GM19467 (cell line): Measurements from ENCODE around the gene GSTM3.
"Not testable (repeated sequence)": the region's sequence is repeated elsewhere in the genome, so short reads cannot be mapped to it uniquely, and the experiment has no call there.

Experiments used
- ATAC-seq: cut with Tn5 transposase; IDR thresholded peaks from one replicate; pipeline ENCODE4 v1.9.1; 2021; ENCODE audit warnings: mild to moderate bottlenecking, moderate library complexity; ENCODE audit not compliant: unreplicated experiment

The GSTM3 gene

DNA sequence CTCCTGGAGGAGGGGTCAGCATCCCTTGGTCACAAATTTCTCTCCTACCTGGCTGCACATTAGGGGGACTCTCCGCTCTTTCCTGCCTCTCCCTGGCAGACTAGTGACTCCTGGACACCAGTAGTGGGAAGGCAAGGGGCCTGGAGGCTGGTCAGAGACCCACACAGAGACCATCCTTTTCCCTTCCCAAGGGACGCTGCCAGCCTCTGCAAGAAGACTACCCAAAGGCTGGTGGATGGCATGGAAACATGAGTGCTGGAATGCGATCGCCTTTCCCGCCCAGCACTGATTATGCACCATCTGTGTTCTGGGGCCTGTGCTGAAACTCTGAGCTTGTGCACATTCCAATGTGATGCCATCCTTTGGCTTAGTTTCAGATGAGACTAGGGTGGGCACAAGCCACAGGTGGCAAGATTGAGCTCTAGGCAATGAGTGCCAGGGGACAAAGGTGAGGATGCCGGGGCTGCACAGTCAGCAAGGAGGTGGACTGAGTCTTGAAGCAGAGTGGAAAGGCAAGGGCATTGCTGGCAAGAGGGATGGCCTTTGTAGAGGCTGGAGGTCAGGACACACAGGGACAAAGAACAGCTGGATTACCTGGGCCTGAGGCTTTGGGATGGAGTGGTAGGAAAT, 35.5 kb upstream of the GSTM3 start:
- no peak for ATAC-seq

DNA sequence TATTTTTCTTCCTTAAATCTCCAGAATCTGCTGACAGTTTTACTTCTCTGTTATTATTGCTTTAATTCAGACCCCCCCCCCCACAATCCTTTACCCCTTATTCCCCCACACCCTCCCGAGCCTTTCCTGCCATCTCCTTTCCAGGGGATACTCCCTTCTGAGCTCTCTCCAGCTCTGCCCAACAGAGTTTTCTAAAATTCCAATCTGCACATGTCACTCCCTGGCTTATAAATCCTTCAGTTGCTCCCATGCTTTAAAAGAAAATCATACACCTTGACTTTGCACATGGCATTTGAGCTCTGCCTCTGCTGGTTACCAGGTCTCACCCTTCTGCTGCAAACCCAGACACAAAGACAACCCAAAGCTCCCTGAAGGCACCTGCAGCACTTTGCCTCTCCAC, 34.6 kb upstream of the GSTM3 start:
- ATAC-seq, result no peak

DNA sequence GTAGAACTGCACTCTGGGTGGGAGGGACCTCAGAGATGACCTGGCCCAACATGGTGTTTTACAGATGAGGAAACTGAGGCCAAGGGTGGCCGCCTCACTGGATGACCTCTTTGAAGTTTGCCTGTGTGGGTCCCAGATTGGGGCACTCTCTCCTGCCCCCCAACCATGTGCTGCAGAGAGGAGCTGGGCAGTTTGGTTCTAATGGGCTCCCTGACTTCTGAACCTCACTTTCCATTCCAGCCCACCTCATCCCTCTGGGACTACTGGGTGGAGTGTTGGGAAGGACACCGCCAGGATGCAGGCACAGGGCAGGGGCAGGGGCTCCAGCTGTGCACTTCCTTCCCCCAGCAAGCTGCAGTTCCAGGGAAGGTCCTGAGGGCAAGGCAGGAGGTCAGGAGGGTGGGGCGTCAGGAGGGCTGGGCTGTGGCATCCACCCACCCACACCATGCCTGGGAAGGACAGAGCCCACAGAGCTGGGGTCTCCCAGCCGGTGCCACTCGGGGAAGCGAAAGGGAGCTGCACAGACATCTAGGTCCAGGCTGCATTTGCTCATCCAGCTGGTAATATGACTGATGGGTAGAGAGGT, 33.2 kb upstream of the GSTM3 start:
- no peak for ATAC-seq

DNA sequence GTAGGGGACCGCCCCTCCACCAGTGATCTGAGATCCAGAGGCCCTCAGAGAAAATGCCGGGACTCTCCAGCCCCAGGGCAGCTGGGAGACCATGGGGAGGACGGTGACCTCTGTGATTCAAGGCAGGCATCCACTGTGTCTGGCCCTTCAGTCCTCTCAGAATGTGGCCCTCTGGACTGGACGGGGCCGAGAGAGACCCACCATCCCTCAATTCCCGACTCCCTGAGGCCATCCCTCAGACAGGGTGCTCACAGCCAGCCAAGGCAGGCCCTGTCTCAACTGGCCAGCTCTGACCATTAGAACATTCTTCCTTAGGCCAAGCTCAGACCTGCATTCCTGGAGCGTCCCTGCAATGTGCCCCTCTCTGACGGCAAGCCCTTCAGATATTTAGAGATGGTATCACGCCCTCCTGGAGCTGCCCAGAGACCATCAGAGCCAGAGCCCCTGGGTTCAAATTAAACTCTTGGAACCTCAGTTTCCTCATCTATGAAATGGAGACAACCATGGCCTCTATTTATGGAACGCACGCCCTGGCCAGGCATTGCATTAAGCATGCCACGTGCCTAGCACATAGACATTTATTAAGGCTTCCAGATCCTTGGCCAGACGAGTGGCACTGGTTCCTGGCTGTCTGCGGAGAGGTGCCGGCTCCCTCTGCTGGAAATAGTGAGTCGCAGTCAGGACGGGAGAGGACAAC, 32.5 kb upstream of the GSTM3 start:
- ATAC-seq, result peak; percentile 58

DNA sequence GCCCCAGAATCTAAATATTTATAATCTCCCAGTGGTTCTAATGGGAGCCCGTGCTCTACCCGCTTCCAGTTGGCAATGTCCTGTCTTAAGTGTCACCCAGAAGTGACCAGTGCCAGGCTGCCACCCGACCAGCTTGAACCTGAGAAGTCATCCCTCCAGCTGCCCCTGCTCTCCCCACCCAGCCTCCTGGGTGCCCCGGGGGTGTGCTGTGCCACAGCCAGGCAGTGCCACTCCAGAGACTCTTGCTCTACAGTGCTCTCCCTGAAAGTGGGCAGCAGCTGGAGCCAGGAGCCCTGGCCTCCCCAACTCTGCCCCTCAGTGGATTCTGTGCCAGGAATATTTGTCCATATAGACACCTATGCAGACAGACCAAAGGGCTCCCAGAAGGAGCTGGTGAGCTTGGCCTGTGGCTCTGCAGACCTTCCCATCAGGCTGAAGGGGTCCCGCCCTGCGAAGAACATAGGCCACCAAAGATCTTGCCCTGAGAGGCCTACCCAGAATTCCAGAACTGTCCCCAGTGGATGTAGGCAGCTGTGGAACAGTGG, 31.9 kb upstream of the GSTM3 start:
- ATAC-seq, result no peak

DNA sequence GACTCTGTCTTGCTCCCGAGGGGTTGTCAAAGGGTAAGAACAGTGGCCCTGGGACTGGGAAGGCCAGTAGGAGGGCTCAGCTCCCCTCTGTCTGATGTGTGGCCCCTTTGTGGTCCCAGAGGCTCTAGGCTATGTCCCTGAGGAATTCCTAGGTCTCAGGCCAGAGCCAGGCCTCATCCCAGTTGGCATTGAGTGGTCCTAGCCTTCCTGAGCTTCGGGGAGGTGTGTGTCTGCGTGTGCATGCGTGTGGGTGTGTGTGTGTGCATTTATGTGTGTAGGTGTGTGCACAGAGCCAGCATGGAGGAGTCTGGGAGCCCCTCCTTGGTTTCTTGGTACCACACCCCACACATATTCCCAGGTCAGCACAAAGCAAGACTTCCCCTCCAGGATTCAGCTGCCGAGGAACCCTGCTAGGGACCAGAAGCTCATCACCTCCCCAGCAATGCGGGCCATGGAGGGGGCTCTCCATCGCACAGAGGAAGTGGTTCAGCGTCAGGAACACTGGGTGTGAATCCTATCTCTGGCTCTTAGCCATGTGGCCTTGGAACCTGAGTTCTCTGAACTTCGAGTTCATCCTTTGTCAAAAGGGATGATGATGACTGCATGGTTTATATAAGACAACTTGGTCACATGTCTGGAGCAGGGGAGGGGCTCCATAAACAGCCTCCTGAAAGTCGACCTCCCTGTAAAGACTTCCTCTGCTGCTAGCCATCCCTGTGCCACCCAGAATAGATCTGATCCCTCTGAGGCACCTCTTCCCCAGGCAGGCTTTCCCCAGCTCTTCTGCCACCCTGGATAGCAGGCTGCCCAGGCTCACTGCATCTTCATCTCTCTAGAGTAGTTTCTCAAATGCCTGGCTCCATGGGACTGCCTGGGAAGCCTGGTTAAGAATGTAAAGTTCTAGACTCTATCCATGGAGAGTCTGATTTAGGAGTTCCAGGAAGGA, 31.1 kb upstream of the GSTM3 start:
- no peak for ATAC-seq

DNA sequence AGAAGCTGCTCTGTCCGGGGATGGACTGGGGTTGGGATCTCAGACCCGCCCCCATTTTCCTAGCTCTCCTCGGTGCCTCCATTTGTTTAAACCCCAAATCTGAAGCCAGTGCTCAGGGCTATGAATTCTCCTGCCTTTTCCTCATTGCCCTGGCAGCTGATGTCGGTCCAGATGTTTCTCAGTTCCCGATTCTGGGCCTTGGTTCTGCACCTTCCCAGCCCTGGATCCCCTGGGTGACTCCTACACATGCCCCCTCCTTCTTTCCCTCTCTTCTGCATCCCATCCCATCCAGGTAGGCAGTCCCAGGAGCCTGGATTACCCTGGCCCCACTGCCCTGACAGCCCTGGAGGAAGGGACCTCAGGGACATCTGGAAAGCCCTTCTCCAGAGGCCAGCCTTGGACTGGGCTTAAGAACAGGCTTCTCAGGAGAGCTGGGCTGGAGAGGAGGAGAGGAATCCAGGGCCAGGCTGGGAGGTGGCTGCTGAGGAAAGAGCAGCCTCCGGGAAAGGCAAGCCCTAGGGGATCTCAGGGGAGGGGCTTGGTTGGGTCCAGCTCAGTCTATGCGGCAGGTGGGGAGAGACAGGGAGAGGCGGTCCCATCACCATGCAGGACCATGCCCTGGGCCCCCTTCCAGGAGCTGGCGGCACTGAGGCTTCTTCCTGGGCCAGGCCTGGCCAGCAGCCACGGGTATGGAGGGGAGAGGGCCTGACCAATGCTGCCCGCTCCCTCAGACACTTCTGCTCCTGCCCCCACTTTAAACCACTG, 29.7 kb upstream of the GSTM3 start:
- ATAC-seq, result no peak

DNA sequence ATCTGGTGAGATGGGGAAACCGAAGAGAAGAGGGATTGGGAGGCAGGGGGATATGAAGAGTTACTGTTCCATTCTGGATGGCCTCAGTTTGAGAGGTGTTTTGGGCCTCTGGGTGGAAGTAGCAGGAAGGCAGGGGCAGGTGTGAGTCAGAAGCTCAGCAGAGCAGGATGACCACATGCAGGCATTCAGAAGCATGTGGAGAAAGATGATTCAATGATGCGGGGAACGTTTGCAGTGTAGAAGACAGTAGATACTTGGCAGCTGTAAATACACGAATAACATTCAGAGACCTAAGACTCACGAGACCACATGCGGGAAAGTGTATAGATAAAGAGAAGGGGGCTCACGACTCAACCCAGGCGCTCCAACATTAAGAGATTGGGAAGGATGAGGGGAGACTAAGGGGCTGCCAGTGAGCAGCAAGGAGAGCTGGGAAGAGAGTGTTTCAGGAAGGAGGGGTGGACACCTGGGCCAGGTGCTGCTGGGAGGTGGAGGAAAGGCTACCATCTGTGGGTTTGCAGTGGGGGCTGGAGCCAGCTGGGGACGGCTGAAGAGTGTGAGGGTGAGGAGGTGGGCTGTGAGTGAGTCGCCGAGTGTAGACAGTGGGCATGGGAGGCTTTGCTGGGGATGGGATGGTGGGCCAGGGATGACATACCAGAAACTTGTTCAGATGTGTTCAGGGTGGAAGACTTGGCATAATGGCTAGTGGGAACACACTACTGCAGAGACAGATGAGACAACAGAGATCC, 28.7 kb upstream of the GSTM3 start:
- no peak for ATAC-seq

DNA sequence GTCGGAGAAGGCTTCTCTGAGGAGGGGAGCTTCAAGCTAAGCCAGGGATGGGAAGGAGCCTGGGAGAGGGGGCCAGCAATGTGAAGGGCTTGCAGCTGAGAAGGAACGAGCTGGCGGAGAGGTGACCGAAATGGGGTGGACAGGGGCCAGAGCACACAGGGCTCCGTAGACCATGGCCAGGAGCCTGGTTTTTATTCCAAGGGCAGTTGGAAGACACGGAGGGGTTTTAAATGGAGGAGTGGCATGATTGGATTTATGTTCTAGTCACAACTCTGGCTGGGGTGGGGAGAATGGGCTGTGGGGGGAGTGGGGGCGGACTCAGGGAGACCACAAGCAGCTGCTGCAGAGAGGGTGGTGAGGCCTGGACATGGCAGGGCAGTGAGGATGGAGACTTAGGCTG, 28.0 kb upstream of the GSTM3 start:
- no peak for ATAC-seq

DNA sequence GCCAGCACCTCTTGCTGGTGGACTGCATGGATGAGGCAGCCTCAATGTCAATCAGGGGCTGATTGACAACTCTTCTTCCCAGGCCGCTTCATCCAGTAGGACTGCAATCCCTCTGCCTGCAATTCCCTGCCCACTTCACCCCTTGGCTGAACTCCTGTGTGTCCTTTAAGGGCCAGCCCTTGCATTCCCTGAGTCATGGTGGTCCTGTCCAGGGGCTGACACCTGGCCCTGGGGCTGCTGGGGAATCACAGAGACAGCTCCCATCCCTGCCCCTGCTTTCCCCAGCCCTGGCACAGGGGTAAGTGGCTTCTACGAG, 27.5 kb upstream of the GSTM3 start:
- ATAC-seq, result no peak

DNA sequence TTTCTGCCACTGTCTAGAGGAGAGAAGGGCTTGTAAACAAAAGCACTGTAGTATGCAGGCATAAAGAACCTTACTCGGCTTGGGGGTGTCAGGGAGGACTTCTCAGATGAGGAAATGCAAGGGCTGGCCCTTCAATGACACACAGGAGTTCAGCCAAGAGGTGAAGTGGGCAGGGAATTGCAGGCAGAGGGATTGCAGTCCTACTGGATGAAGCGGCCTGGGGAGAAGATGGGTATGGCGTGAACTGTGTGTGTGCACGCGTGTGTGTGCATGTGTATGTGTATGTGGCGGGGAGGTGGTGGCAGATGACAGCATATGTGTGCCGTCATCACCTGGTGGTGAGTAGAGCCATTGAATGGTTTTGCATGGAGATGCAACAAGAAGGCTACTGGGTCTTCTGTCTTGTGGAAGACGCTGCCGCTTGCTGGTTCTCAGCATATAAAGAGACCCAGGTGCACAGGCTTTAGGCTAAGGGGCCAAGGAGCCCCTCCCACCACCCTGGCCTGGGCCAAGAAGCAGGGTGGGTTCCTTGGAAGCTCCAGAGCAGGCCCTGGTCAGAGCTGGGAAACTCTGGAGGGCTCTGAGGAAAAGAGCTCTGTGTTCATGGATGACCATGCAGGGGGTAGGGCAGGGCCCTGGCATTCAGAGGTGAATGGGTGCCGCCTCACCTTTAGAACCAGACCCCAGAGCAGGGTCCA, 26.9 kb upstream of the GSTM3 start:
- ATAC-seq, result no peak

DNA sequence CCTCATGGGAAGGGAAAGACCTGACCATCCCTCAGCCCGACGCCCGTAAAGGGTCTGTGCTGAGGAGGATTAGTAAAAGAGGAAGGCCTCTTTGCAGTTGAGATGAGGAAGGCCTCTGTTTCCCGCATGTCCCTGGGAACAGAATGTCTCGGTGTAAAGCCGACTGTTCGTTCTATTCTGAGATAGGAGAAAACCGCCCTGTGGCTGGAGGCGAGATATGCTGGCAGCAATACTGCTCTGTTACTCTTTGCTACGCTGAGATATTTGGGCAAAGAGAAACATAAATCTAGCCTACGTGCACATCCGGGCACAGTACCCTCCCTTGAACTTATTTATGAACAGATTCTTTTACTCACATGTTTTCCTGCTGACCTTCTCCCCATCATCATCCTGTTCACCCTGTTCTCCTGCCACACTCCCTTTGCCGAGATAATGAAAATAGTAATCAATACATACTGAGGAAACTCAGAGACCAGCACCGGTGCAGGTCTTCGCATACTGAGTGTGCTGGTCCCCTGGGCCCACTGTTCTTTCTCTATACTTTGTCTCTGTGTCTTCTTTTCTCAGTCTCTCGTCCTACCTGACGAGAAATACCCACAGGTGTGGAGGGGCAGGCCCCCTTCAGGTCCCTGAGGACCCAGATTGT, 26.3 kb upstream of the GSTM3 start:
- not testable (repeated sequence) for ATAC-seq

DNA sequence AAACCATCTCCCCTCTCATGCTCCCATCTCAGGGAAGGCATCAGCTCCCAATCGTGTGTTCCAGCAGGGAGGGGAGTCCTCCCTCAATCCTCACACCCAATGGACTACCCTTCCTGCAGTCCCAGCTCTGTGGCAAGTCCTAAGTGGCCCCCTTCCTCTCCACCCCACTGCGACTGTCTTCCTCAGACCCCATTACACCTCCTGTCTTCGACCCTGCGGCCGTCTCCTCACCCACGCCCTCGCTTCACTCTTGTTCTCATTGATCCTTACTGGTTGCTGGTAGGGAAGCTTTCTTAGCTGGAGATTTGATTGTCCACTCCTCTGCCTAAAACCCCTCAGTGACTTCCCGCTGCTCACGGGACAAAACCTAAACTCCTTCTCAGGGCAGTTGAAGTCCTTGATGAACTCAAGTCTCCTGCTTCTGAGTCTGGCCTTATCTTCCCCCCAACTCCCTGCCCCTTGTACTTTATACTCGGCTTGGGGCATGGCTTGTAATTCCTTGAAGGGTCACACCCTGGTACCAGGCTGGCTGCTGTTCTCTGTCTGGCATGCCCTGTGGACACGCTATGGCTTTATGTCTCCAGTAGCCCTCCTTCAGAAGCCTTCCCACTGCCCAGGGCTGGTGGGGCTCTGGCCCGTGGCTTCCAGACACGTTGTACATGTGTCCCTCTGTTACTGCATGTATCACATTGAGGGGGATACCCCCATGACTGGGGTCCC, 25.2 kb upstream of the GSTM3 start:
- no peak for ATAC-seq

DNA sequence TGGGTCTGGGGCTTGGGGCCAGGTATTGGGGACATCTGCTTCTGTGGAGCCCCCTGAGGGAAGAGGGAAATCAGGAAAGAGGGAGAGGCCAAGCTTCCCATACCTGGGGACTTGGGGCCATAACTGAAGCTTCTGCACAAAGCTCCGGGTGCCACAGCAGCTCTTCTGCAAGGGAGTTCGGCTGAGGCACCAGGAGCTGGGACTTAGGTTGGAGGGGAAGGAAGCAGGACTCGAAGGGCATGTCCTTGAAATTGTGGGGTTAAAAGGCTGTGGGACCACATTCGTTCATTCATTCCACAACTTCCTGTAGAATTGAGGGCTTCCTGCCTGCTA, 24.6 kb upstream of the GSTM3 start:
- ATAC-seq, result no peak

DNA sequence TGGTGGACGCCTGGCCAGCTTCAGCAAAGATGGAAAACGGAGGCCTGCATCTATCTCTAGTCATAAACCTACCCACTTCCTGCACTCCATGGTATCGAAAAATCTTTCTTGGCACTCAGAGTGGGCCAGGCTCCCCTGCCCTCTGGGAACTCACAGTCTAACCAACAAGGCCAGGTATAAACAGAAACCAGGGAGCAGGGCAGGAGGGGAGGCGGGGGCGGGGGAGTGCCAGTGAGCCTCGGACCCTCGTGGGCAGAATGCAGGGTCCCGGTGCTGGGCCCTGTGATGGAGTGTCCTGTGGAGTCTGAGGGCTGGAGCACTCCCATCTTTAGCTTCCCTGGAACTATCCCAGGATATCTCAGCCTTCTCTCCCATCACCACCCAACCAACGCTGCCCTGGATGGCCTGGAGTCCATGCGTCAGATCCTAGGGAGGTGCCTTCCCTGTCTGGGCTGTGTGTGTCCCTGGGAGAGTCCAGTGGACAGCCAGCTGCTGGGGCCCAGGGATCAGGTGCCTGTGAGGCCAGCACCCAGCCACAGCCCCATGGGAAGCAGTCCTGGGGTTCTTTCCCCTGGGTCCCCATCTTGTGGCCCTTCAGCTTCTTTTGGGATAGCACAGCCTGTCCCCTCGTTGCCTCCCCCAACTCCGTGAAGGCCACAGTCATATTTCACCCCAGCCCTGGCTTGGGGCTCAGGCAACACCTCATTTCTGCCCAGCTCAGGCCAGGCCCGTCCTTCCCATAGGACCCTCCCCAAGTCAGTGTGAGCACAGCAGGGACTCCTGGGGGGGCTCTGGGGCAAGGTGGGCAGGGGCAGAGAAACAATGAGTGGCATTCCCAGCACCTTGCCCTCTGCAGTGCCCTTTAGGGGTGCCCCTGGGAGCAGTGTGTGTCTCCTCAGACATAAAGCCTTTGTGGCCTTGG, 24.0 kb upstream of the GSTM3 start:
- no peak for ATAC-seq

DNA sequence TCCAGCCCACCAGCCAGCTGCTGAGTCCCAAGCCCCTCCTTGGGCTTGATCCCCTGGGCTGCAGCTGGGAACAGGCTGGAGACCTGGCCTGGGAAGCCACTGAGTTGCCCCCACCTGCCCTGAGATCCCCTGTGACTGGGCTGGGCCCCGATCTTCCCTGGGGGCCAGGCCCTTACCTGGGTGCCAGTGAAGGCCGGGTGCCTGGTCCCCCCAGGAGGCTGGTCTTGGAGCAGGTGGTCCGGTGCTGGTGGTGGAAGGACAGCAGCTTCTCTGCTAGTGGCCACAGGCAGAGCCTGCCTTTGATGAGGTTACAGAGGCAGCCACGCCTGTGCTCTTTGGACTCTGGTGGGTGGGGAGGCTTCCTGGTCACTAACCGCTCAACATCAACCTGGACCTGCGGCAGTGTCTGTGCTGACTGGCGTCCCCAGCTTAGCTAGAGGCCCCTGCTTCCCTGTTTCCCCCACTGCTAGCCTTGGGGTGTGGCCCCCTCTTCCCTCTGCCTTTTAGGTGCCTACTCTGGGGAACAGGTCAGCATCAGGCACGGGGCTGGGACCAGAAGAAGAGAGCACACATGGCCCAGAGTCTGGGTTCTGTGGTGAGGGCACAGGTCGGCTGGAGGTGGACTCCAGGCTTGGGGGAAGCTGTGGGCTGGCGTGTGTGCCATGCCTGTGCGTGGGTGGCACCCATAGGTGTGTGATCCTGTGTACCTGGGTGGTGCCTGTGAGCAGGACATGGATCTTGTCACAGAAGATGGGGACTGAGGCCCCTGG, 23.0 kb upstream of the GSTM3 start, which contains the start of gene EPS8L3:
TSS of gene EPS8L3 (minus strand) at position 278 of the 770 bp plus-strand sequence. CDS start 2,174 bp downstream, outside the sequence.
- ATAC-seq, result no peak
